Ascending aorta (tissue), 2 donors: ENCODE data around the gene FGD2. TPM values are rescaled to one million over a fixed set of nuclear protein-coding genes. Genes with fewer than 3 reads are reported as not detected.

Experiments
- DNase-seq, 2 donors: peaks; one replicate each; pipeline ENCODE4 v3.0.0-alpha.2; 2019; ENCODE audit warnings: low spot score in 2 of 2
- H3K27ac ChIP-seq, 2 donors: fragments of 200-600 bp; sonication (generic); one replicate each; pipeline ENCODE4 v1.5.1; 2016 to 2017; ENCODE audit warnings: mild to moderate bottlenecking in 1 of 2
- H3K27me3 ChIP-seq: fragments of 200-600 bp; sonication (generic); one replicate; pipeline ENCODE4 v1.5.1; 2017
- H3K36me3 ChIP-seq, 2 donors: fragments of 200-600 bp; sonication (generic); one replicate each; pipeline ENCODE4 v1.5.1; 2016
- H3K4me1 ChIP-seq, 2 donors: fragments of 200-600 bp; sonication (generic); one replicate each; pipeline ENCODE4 v1.5.1; 2016 to 2017; ENCODE audit warnings: mild to moderate bottlenecking in 1 of 2
- H3K4me3 ChIP-seq, 2 donors: fragments of 200-600 bp; sonication (generic); one replicate each; pipeline ENCODE4 v1.5.1; 2016 to 2017; ENCODE audit warnings: mild to moderate bottlenecking in 1 of 2
- H3K9me3 ChIP-seq, 2 donors: fragments of 200-600 bp; sonication (generic); one replicate each; pipeline ENCODE4 v1.5.1; 2016
- CTCF ChIP-seq, 3 experiments: fragments of 200-600 bp in 2 of 3; fragments of 450-650 bp in 1 of 3; sonication (generic) in 2 of 3; IDR thresholded peaks; one replicate each; pipeline ENCODE4 v1.5.1; 2016 to 2019; ENCODE audit warnings: antibody characterized with exemption in 3 of 3, mild to moderate bottlenecking in 1 of 3, moderate library complexity in 1 of 3
- intact Hi-C: fragments of 100-400 bp; cut with DNase I; formaldehyde crosslinking; loops from one replicate; pipeline ENCODE4 v1.15.1; 2023
- total RNA-seq: library from RNA; depleted of rRNA; stranded (reverse); fragments of >200 nt; gene quantifications from one replicate; pipeline ENCODE4 v1.1.0, GENCODE V29; 2016

Gene FGD2
- total RNA-seq, 1 donor from 2014 or later, result 49.4 TPM

- Histone ChIP-seq H3K4me1 (peaks cover 0 to 2% of the 10 kb centered on the region in 2 donors), H3K36me3 (no peaks in the 10 kb centered on the region), H3K27ac (no peak overlapping the region), H3K27me3 (no peaks in the 10 kb centered on the region), H3K4me3 (no peak overlapping the region), H3K9me3 (no peaks in the 10 kb centered on the region)
- no peak for TF ChIP-seq CTCF (IDR thresholded peaks at IDR 0.05)
- no peak for DNase-seq
- intact Hi-C loops, result no loop called here
Observed at GRCh38 chr6:37022135-37022863, 16.8 kb downstream of the FGD2 start.

DNA sequence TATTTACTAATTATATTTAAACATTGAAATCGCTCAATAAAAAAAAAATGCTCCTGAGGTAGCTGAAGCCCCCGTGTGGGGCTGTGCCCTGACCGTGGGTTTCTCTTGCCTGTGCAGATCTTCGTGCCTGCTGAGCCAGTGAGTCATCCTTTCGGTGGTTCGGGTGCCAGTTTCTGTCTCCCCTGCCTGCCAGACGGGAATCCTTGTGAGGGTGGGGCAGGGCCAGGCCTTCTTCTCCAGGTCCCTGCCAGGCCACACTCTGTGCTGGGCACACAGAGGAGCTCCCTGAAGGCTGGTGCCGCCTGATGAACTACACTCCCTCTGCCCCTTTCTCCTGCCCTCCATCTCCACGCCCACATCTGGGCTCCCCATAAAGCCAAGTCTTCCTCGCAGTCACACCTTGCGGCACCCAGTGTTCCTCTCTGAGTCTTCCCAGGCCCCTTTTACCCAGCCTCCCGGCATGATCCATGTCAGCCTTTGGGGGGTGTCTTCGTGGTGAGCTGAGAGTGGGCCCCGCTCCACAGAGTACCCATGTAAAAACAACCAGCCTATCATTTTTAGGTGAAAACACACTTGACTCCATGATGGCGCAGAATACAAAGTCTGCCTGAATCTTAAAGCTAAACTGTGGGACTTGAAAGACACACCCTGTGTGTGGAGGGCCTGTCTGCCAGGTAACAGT lies 19.3 kb downstream of the FGD2 start:
- Histone ChIP-seq H3K9me3 (no peaks in the 10 kb centered on the region), H3K4me3 (no peak overlapping the region), H3K36me3 (no peaks in the 10 kb centered on the region), H3K4me1 (no peaks in the 10 kb centered on the region), H3K27ac (no peak overlapping the region), H3K27me3 (no peaks in the 10 kb centered on the region)
- intact Hi-C loops, result no loop called here
- no peak for DNase-seq
- TF ChIP-seq CTCF (IDR thresholded peaks at IDR 0.05), result no peak

DNA sequence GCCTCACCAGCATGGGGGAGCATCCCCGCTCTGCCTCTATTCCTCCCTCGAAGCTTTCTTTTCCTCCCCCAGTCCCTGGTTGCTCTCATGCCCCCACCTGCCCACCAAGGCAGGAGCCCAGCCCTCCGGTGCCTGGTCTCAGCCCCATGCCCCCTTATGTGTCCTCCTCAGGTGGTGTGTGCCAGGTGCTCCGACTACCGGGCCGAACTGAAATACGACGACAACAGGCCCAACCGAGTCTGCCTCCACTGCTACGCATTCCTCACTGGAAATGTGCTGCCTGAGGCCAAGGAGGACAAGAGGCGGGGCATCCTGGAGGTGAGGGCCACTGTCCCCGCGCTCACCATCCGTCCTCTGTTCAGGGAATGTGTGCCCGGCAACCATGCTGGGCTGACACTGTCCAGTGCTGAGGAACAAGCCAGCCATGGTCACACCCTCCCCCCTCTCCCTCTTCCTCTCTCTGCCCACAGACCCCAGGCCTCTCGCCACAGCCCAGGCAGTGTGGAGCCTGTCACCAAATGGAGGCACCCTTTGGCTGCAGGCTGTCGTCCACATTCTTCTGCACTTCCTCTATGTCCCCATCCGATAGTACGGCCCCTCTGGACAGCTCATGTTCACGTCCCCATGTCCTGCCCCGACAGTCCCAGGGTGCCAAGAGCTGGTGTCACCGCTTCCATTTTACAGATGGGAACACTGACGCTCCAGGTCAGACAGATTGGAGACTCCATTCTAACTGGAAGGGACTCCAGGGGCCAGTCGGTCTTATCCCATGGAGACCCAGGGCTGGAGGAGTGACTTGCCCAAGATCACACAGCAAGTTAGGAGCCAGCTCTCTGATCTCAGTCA lies 20.4 kb downstream of the FGD2 start:
- no peak overlapping the region for H3K4me3 ChIP-seq
- H3K9me3 ChIP-seq, result peaks cover 0 to 3% of the 10 kb centered on the region in 2 donors
- intact Hi-C loops, result no loop called here
- DNase-seq, result no peak
- no peaks in the 10 kb centered on the region for H3K4me1 ChIP-seq
- H3K27me3 ChIP-seq, result no peaks in the 10 kb centered on the region
- no peaks in the 10 kb centered on the region for H3K36me3 ChIP-seq
- H3K27ac ChIP-seq, result no peak overlapping the region
- TF ChIP-seq CTCF (IDR thresholded peaks at IDR 0.05), result no peak

DNA sequence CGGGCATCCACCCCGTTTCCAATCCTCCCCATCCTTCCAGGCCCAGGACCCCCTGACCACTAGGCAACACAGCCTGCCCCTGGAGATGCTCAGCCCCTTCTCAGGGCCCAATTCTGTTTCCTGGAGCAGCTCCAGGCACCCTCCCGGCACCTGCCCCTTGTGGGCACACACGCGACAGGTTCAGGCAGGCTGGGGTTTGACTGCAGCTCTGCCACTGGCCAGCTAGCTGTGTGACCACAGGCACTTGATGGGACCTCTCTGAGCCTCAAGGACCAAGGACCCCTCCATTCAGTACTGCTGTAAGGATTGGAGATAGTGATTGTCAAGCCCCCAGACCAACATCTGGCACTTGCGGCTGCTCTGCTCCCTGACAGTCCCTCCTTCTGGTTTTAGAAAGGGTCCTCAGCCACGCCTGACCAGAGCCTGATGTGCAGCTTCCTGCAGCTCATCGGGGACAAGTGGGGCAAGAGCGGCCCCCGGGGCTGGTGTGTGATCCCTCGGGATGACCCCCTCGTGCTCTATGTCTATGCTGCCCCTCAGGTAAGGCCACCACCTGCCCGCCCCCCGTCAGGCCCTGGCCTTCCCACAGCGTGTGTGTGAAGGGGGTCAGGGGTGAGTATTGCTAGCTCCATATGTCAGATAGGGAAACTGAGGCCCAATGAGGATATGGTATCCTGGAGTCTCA lies 21.7 kb downstream of the FGD2 start:
- DNase-seq, result no peak
- no peaks in the 10 kb centered on the region for H3K27me3 ChIP-seq
- intact Hi-C loops, result no loop called here

More for the DNA sequence above, 21.7 kb downstream of the FGD2 start:
- H3K36me3 ChIP-seq, result no peaks in the 10 kb centered on the region
- H3K27ac ChIP-seq, result no peak overlapping the region
- peaks cover 0 to 3% of the 10 kb centered on the region in 2 donors for H3K9me3 ChIP-seq
- TF ChIP-seq CTCF (IDR thresholded peaks at IDR 0.05), result no peak
- no peak overlapping the region for H3K4me3 ChIP-seq
- H3K4me1 ChIP-seq, result no peaks in the 10 kb centered on the region
